Sigmoid colon (tissue), 7 donors: ENCODE results near the gene MOB2. TPM values are rescaled to one million over a fixed set of nuclear protein-coding genes. Genes with fewer than 3 reads are reported as not detected.

Experiments
- DNase-seq: peaks from one replicate; pipeline ENCODE4 v3.0.0-alpha.2; 2019
- H3K27ac ChIP-seq, 4 donors: fragments of 200-600 bp; sonication (generic); one replicate each; pipeline ENCODE4 v1.5.1; 2016 to 2019; ENCODE audit warnings: mild to moderate bottlenecking in 1 of 4
- H3K27me3 ChIP-seq, 3 donors: fragments of 200-600 bp; sonication (generic); one replicate each; pipeline ENCODE4 v1.5.1; 2019; ENCODE audit warnings: mild to moderate bottlenecking in 1 of 3
- H3K36me3 ChIP-seq, 4 donors: fragments of 200-600 bp; sonication (generic); one replicate each; pipeline ENCODE4 v1.5.1; 2016 to 2019
- H3K4me1 ChIP-seq, 4 donors: fragments of 200-600 bp; sonication (generic); one replicate each; pipeline ENCODE4 v1.5.1; 2017 to 2019
- H3K4me3 ChIP-seq, 4 donors: fragments of 200-600 bp; sonication (generic); one replicate each; pipeline ENCODE4 v1.5.1; 2017 to 2019; ENCODE audit warnings: mild to moderate bottlenecking in 2 of 4, moderate library complexity in 1 of 4
- H3K9me3 ChIP-seq, 4 donors: fragments of 200-600 bp in 3 of 4; sonication (generic) in 3 of 4; one replicate each; pipeline versions ENCODE4 v1.5.1 to v1.6.1; 2013 to 2019
- CTCF ChIP-seq, 4 experiments: fragments of 450-650 bp in 3 of 4; fragments of 200-600 bp in 1 of 4; IDR thresholded peaks; one replicate each; pipeline ENCODE4 v1.5.1; 2016 to 2019; ENCODE audit warnings: antibody characterized with exemption in 4 of 4, mild to moderate bottlenecking in 3 of 4, moderate library complexity in 2 of 4
- EP300 ChIP-seq, 4 donors: sonication (generic); formaldehyde crosslinking; IDR thresholded peaks; one replicate each; pipeline ENCODE4 v1.6.1; 2017; ENCODE audit warnings: antibody characterized with exemption in 4 of 4
- POLR2A ChIP-seq, 2 donors: fragments of 450-650 bp; IDR thresholded peaks; one replicate each; pipeline ENCODE4 v1.6.1; 2016; ENCODE audit warnings: antibody characterized with exemption in 2 of 2, mild to moderate bottlenecking in 2 of 2, moderate library complexity in 2 of 2
- POLR2AphosphoS5 ChIP-seq, 4 donors: sonication (generic); formaldehyde crosslinking; IDR thresholded peaks; one replicate each; pipeline ENCODE4 v1.6.1; 2017; ENCODE audit warnings: antibody characterized with exemption in 4 of 4
- WGBS, 2 donors: extraction: QIAGEN DNeasy Blood & Tissue Kit; methylation state at CpG; one replicate each; pipeline ENCODE4 v1.1.7; 2013; 5-methylcytosine and 5-hydroxymethylcytosine counted together
- intact Hi-C: fragments of 100-400 bp; cut with DNase I; formaldehyde crosslinking; loops from one replicate; pipeline ENCODE4 v1.15.1; 2023
- polyA plus RNA-seq, 3 donors: library from polyadenylated mRNA; stranded (reverse); fragments of 200-250 nt; gene quantifications; one replicate each; pipeline ENCODE4 v1.2.3, GENCODE V29; 2013
- total RNA-seq, 4 donors: library from RNA; depleted of rRNA; stranded (reverse); fragments of >200 nt; gene quantifications; one replicate each; pipeline ENCODE4 v1.1.0, GENCODE V29; 2016
- donor health status: healthy with polysubstance abuse.
- donor health status: Bipolar disorder and iron deficiency.
- donor health status: healthy.

Gene MOB2
- total and polyA plus RNA-seq, 7 donors: 46.2 to 88.9 (median 68.6) TPM

- H3K4me1 ChIP-seq: peaks cover 0 to 24% (median 16%) of the 10 kb centered on the region in 4 donors
- peaks cover 0 to 2% (median 0%) of the 10 kb centered on the region in 4 donors for H3K9me3 ChIP-seq
- no peaks in the 10 kb centered on the region for H3K27me3 ChIP-seq
- H3K27ac ChIP-seq: peak overlapping the region; percentile 44 to 73 (median 68)
- H3K36me3 ChIP-seq: peaks cover 31 to 76% (median 43%) of the 10 kb centered on the region in 4 donors
- no peak for DNase-seq
- TF ChIP-seq POLR2A (IDR thresholded peaks at IDR 0.05): no peak
- no peak for TF ChIP-seq POLR2AphosphoS5 (IDR thresholded peaks at IDR 0.05)
- no peak for TF ChIP-seq CTCF (IDR thresholded peaks at IDR 0.05)
- TF ChIP-seq EP300 (IDR thresholded peaks at IDR 0.05): no peak
- H3K4me3 ChIP-seq: no peak overlapping the region
- 92% methylated on average over 19 of the region's 19 CpGs for WGBS, 2 donors
- intact Hi-C loops: loop anchor here (10.0 kb wide), 1 partner anchor 916 kb away; no protein-coding TSS in a partner anchor
These were observed 18.0 kb downstream of the MOB2 start for GRCh38 chr11:1468473-1469066.

GRCh38 chr11:1468002-1468401 lies 18.6 kb downstream of the MOB2 start:
- H3K27ac ChIP-seq: peak overlapping the region; percentile 44 to 73 (median 68)
- H3K9me3 ChIP-seq: peaks cover 0 to 2% (median 0%) of the 10 kb centered on the region in 4 donors
- DNase-seq: no peak
- H3K27me3 ChIP-seq: no peaks in the 10 kb centered on the region
- no peak for TF ChIP-seq POLR2A (IDR thresholded peaks at IDR 0.05)
- no peak for TF ChIP-seq EP300 (IDR thresholded peaks at IDR 0.05)
- no peak for TF ChIP-seq POLR2AphosphoS5 (IDR thresholded peaks at IDR 0.05)
- TF ChIP-seq CTCF (IDR thresholded peaks at IDR 0.05): no peak
- WGBS, 2 donors: 85 to 95% methylated on average over 18 of the region's 18 CpGs
- H3K4me1 ChIP-seq: peaks cover 0 to 20% (median 16%) of the 10 kb centered on the region in 4 donors
- H3K4me3 ChIP-seq: no peak overlapping the region
- intact Hi-C loops: loop anchor here (10.0 kb wide), 1 partner anchor 917 kb away; no protein-coding TSS in a partner anchor
- H3K36me3 ChIP-seq: peaks cover 26 to 70% (median 38%) of the 10 kb centered on the region in 4 donors

GRCh38 chr11:1467270-1467669 lies 19.3 kb downstream of the MOB2 start:
- Histone ChIP-seq H3K27ac (peak overlapping the region in 3 of 4 donors; percentile 63 to 73 (median 72)), H3K36me3 (peaks cover 22 to 63% (median 34%) of the 10 kb centered on the region in 4 donors)
- TF ChIP-seq EP300 (IDR thresholded peaks at IDR 0.05) (no peak), CTCF (IDR thresholded peaks at IDR 0.05) (no peak), POLR2AphosphoS5 (IDR thresholded peaks at IDR 0.05) (no peak), POLR2A (IDR thresholded peaks at IDR 0.05) (no peak)

GRCh38 chr11:1466784-1467183 lies 19.8 kb downstream of the MOB2 start:
- intact Hi-C loops: loop anchor here (10.0 kb wide), 1 partner anchor 918 kb away; no protein-coding TSS in a partner anchor
- Histone ChIP-seq H3K9me3 (peaks cover 0 to 2% (median 0%) of the 10 kb centered on the region in 4 donors), H3K36me3 (peaks cover 22 to 59% (median 32%) of the 10 kb centered on the region in 4 donors), H3K4me1 (peaks cover 0 to 26% (median 19%) of the 10 kb centered on the region in 4 donors), H3K27me3 (no peaks in the 10 kb centered on the region), H3K4me3 (no peak overlapping the region), H3K27ac (peak overlapping the region in 3 of 4 donors; percentile 63 to 73 (median 72))
- DNase-seq: no peak
- TF ChIP-seq POLR2AphosphoS5 (IDR thresholded peaks at IDR 0.05): peak in 1 of 4 donors; percentile 8
- TF ChIP-seq POLR2A (IDR thresholded peaks at IDR 0.05): no peak
- 91 to 93% methylated on average over 16 of the region's 16 CpGs for WGBS, 2 donors

More at GRCh38 chr11:1467270-1467669, 19.3 kb downstream of the MOB2 start:
- intact Hi-C loops: loop anchor here (10.0 kb wide), 1 partner anchor 918 kb away; no protein-coding TSS in a partner anchor
- DNase-seq: no peak
- Histone ChIP-seq H3K4me1 (peaks cover 0 to 22% (median 15%) of the 10 kb centered on the region in 4 donors), H3K9me3 (peaks cover 0 to 2% (median 0%) of the 10 kb centered on the region in 4 donors), H3K27me3 (no peaks in the 10 kb centered on the region), H3K4me3 (no peak overlapping the region)
- 91% methylated on average over 9 of the region's 9 CpGs for WGBS, 2 donors

- 96 to 97% methylated on average over 16 of the region's 16 CpGs for WGBS, 2 donors
- peak overlapping the region; percentile 42 to 94 (median 94) for H3K27ac ChIP-seq
- no peak for TF ChIP-seq EP300 (IDR thresholded peaks at IDR 0.05)
- no peak for TF ChIP-seq POLR2AphosphoS5 (IDR thresholded peaks at IDR 0.05)
- no peak for TF ChIP-seq POLR2A (IDR thresholded peaks at IDR 0.05)
- intact Hi-C loops: loop anchor here (5.0 to 10.0 kb wide), 2 partner anchors 94 to 922 kb away; no protein-coding TSS in a partner anchor
- no peaks in the 10 kb centered on the region for H3K27me3 ChIP-seq
- peaks cover 0 to 22% (median 1%) of the 10 kb centered on the region in 4 donors for H3K36me3 ChIP-seq
- no peak for DNase-seq
- no peak overlapping the region for H3K4me3 ChIP-seq
- peaks cover 0 to 53% (median 44%) of the 10 kb centered on the region in 4 donors for H3K4me1 ChIP-seq
- H3K9me3 ChIP-seq: peaks cover 0 to 2% (median 0%) of the 10 kb centered on the region in 4 donors
These were observed 23.5 kb downstream of the MOB2 start for GRCh38 chr11:1463056-1463455.
